Amniotic epithelial cell (primary cell): ENCODE results near the gene ABCA3.
"Not testable (repeated sequence)": the region's sequence is repeated elsewhere in the genome, so short reads cannot be mapped to it uniquely, and the experiment has no call there.

Source experiments
- DNase-seq: peaks from one replicate; pipeline ENCODE4 v3.0.0-alpha.2; 2010; ENCODE audit warnings: low read depth

Gene ABCA3

DNA sequence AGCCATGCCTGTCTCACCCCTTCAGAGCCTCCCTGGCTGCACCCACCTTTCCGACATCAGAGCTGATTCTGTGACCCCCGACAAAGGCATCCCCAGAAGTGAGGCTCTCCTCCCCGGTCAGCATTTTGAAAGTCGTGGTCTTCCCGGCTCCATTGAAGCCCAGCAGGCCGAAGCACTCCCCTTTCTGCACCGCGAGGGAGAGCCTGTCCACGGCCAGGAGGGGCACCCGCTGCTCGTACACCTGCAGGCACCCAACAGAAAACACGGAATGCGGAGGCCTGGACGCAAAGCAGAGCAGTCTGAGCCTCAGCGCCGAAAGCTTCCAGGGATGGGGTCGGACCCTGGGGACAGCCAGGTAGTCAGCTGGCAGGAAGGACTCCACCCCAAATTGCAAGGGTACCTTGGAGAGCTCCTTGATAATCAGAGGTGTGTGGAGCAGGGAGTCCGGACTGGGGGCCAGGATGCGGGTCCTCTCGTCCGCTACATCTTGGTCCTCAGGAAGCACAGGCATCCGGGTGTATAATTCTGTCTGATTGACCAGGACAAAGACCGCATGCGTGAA, 59.5 kb downstream of the ABCA3 start:
- no peak for DNase-seq

DNA sequence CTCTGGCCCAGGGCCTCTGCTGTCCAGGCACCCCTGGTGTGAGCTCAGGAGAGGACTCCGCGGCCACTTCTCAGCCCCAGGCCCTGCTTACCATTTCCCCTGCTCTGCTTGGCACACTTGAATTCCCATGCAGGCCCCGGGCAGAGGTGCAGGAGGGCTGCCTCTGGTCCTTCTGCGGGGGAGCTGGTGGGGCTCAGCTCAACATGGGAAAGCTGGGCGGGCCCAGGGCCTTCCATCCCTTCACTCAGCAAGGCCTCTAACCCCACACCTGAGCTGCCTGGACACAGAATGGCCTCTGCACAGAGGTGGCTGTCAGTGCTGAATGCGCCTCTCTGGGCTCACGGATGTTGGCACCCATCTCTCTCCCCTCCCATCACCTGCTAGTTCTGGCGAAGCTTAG, 60.1 kb downstream of the ABCA3 start:
- no peak for DNase-seq

DNA sequence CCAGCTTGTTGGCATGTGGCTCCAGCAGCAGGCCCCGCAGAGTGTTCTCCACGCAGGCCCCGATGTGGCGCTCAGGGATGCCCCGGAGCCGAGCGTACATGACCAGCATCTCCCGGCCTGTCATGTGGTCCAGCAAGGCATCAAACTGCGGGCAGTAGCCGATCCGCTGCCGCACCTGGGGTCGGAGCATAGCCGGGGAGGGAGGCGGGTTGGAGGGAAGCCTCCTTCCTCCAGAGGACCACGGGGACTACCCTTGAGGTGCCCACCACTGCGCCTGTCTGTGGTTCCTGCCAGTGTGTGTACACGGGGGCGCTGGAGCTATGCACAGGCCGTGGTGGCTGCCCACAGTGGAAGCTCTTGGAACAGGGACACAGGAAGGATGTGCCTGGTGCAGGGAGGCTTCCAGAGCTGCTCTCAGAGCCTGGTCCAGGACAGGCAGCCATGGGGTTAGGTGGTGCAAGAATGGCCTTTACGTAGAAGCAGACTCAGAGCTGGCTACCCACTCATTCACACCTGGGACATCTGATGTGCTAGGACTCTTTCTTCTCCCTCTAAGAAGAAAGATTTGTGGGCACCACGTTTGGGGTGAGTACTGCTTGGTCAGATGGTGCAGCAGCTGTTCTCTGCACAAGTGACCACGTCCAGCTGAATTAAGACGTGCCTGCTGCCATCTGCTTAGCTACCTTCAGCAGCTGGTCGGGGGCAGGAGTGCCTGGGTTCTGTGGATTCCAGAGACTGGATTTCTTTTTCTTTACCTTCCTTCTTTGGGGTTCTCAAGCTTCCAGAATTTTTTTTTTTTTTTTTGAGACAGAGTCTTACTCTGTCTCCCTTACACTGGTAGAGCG, 61.4 kb downstream of the ABCA3 start:
- DNase-seq = no peak

DNA sequence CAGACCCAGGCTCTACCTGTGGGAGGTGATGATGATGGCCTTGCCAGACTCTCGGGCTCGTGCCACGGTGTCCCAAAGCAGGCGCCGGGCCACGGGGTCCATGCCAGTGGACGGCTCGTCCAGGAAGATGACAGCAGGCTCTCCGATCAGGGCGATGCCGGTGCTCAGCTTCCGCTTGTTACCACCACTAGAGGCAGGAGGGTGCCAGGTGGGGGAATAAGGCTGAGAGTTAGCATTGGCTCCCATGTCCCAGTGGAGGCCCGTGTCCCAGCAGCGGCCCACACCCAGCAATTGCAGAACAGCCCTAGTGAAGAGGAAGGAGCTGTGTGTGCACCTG, 62.3 kb downstream of the ABCA3 start:
- no peak for DNase-seq

DNA sequence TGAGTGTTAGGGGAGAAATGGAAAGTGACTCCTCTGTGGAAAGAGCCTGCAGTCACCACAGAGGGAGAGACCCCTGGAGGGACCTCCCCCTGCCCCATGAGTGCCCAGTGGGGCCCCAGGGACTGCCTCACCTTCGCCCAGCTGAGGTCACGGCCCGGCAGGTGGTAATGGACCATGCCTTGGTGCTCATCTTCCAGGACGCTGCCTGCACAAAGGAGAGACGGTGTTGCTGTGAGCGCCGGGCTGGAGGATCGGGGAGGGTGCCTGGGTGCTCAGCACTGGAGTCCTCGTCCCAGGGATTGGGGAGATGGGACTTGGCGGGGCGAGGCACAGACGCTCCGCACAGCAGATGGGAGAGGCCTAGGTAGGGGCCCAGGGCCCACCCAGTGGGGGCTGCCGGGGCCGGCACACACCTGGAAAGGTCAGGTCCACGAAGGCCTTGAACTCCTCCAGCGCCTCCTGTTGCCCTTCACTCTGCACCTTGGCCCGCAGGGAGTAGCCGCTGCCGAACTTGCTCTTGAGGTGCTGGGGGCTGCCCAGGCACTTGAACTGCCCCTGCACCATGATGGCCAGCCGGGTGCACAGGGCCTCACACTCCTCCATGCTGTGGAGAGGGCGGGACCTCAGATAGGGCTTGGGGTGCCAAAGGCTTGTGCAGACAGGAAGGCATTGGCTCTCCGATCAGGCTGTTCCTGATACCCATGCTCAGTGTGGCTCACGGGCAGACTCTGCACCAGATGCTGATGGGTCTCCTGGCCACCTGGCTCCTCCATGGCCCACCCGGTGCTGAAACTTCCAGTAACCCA, 62.9 kb downstream of the ABCA3 start:
- no peak for DNase-seq

DNA sequence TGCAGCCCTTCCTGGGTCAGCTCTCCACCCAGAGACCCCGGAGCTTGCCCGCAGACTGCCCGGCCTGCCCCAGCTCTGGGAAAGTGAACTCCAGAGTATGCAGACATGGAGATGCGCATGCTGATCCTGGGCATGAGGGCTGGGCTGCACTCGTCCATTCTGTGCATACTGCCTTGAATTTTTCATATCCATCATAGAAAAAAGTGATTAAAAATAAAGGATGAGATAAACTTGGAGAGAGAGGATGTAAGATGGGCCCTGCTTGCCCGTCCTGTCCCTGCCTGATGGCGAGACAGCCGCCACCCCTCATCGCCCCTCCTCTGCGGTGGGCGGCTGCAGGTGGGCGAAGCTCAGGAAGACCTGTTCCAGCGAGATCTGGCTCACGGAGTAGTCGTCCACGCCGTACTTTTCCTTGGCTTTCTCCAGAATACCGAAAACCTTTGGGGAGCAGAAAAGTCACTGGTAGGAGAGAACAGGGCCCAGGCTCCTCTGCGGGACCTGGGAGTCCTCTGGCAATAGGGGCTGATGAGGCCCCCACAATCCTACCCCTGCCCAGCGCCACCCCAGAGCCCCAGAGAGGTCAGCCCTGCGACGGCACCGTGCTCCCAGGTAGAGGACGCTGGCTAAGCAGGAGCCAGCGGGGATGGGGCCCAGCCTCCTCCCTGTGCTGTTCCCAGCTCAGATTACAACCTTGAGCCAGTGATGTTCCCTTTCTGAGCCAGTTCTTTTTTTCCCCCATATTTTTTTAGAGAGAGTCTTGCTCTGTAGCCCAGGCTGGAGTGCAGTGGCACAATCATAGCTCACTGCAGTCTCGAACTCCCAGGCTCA, 63.9 kb downstream of the ABCA3 start:
- DNase-seq = no peak

DNA sequence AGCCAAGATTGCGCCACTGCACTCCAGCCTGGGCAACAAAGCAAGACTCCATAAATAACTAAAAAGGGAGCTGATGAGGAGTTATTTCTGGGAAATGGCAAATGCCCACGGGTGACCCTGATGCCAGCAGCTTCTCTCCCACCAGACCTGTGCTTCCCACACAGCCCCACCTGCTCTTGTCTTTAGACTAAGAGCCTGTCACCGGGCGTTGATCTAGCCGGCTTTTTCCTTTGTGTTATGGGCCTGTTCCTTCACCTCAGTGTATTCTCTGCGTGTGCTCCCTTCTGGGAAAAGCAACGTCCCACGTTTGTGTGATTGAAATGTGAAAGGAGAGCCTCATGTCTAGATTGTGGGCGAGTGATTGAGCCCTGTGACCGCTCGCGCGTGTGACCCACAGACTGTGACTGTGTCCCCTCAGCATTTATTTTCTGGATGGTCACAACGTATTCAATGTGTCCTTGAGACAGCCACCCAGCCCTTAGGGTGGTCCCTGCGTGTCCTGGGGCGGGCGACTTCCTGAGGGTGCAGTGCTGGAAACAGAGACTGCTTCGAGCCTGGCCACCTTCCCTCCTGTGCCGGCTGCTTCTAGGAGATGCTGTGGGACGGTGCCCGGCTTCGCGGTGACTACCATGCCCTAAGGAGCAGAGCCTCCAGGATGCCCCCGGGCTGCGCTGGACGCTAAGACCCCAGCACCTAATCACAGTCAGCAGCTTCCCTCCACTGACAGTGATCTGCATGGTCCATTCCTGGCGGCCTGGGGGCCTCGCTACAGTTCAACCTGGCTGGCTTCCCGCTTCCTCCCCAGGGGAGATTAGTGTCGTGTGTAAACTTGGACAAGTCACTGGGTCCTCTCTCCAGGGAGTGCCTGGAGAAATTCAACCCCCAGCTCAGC, 64.8 kb downstream of the ABCA3 start:
- DNase-seq = no peak

DNA sequence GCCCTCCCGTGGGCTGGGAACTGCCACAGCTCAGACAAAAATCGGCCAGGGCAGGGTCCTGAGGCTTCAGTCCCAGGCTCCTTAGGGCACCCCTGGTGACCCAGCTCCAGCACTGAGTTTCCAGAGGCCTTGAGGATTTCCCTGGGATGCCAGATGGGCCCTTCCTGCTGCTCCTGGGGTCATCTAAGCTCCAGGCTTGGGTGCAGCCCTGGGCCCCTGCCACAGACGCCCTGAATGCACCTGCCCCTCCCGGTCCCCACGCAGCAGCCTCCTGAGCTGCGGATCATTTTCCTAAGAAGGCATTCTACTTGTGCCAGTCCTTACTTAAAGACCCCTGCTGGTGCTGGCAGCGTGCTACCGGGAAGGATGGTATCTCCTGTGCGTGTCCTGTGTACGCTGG, 66.6 kb downstream of the ABCA3 start:
- no peak for DNase-seq

DNA sequence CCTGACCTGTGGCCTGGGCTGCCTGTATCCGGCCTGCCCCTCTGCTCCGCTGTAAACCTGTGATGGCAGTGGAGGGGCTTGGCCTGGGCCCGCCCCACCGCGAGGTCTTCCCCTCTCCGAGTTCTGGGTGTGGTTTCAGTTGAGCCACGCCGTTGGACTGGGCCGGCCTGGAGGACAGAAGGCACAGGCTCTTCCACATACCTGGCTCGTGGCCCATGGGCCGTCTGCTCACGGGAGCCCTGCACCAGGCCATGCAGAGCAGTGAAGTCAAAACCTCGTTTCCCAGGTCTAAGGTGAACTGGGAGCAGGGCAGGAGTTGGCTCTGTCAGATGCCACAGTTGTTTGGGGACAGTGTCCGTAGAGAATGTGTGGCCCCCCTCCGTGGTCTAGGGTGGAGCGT, 67.0 kb downstream of the ABCA3 start:
- DNase-seq = no peak

DNA sequence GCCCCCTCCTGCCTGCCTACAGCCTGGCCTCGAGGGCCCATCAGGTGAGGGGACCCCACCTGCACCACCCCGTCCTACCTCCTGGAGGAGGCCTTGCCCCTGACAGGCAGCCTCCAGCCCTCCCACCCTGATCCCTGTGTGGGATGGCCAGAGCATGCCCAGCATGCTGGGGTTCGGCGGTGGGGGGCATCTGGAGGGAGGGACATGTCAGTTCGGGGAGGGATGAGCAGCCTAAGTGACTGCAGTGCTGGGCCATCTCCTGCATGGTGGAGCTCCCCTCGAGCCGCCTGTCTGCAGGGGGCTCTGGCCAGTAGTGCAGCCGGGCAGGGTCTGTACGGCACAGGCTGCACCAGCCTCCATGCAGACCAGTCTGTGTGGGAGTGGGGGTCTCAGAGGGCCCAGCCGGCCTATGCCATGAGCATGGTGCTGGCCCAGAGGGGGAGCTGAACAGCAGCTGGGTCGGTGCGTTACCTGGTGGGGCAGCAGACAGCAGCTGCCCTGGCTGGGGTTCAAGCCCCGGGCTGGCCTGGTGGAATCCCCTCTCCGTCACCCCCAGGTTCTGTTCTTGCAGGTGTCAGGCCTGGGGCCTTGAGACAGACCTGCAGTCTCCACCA, 68.6 kb downstream of the ABCA3 start:
- DNase-seq = no peak

DNA sequence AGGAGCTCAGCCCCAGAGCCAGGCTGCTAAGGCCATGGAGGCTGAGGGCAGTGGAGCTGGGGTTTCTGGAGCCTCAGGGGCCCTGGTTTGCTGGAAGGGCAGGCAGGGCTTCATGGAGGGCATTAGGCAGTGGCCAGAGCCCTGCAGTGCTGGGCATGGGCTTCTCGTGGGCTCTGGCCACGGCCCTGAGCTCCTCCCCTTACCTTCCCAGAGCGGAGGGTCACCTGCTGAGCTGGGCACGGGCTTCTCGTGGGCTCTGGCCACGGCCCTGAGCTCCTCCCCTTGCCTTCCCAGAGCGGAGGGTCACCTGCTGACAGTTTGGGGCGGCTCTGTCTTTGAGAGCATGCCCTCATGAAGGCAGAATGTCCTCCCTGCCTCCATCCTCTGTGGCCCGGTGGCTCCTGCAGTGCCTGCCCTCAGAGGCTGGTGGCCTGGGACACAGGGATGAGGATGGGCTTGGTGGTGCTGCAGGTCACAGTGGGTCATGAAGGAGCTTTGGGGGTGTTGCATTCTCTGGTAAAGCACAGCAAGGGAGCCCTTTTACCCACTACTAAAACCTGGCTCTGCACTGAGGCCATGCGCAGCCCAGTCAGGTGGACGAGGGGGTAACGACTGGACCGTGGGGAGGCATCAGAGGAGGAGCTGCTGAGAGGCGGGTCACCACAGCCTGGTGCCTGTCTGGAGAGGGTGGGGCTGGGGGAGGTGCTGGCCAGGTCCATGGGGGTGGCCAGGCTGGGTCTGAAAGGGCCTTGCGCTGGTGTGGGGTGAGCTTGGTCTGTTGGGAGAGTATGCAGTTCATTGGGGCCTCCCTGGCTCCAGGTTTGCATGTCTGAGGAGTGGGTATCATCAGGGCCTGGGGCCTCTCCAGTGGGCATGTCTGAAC, 69.7 kb downstream of the ABCA3 start:
- DNase-seq = no peak

DNA sequence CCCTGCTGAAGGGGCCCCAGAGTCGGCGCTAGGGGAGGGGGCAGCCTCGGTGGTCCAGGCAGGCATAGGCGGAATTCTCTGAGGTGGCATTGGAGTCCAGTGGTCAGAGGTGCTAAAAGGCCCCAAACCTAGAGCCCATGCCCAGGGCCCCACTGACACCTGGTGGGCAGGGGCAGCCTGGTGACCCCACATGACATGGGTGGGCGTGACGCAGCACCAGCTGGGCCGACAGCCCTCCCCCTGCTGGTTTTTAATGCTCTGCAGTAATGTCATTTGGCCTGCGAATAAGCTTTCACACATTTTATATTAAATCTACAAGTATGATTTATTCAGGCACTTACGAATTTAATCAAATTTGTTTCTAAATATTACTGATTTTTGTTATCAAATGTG, 70.5 kb downstream of the ABCA3 start:
- DNase-seq = no peak

DNA sequence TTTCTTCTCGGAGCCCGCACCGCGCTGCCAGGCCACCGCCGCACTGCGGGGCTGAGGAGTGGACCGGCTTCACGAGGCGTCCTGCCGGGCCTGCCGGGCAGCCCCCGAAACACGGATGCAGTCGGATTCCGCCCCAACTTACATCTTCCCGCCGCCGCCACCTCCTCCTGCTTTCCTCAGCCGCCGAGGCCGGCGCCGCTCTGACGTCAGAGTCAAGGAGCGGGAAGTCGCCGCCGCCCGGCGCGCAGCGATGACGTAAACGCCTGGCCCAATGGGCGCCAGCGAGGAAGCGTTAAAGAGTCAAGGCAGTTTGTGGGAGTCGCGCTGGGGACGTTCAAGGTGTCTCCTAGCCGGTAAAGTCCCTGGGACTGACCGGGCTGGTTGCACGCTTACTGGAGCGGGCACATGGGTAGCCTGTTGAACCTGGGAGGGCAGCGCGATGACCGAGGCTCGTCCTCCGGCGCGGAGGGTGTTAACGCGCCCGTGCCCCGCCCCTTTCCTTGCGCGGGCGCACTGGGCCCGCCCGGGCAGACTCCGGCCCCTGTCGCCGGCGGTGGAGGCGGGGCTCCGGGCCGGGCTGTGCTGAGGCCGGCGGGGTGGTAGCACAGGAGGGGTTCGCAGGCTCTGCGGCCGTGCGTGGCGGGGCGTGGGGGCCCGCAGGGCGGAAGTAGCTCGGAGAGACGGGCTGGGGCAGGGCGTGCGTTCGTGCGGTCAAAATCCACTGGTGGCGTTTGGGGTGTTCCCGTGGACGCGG, 72.4 kb downstream of the ABCA3 start, which contains the start of gene RNPS1:
TSS of gene RNPS1 (minus strand) at position 214 of the 754 bp plus-strand sequence. CDS start 3,483 bp downstream, outside the sequence.
- peak; percentile 90 for DNase-seq

DNA sequence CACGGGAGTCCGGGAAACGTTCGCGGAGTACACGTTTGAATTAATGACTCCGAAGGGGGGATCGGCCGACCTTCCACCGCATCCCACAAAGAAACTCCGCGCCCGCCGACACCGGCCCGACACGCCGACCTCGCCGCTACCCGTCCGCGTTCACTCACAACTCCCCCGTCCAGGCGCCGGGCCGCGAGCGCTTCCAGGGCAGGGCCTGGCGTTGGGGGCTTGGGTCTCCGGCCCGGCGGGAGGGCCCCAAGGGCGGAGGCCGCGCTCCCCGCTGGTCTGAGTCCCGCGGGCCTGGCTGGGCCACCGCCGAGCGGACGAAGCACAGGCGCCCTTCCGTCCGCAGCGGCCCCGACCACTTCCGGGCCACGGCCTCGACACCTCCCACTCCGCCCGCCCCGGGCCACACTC, 73.0 kb downstream of the ABCA3 start:
- DNase-seq = not testable (repeated sequence)

DNA sequence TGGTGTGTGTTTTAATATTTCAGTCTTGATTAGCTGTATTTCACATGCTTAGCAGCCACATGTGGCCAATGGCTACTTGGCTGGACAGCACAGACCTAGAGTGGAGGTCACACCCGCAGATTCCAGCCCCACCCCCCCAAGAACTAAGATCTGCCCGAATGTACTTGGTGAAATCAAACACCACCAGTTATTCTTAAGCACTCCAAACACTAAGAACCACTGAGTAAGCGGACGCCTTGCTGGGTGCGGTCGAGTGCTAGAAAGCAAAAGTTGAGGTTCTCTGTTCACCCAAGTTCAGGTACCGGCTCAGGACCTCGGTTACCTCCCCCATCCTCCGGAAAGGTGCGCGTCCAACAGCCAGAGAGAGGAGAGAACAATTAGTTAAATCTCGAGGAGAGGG, 73.6 kb downstream of the ABCA3 start:
- peak; percentile 18 for DNase-seq

DNA sequence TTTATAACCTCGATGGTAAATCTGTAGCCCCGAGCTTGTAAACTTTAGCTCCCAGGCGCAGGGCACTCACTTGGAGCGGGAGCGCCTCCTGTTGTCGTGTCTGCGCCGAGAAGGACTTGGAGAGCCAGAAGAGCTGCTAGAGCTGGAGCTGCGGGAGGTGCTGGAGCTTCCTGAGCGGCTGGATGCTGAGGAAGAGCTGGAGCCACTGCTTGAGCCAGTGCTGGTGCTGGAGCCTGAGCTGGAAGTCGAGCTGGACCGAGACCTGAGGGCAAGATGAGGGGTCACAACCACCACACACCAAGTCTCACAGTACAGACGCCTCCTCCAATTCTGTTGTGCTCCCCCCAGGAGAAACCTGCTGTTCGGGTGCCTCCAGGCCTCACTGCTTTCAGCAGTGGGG, 77.5 kb downstream of the ABCA3 start:
- DNase-seq = not testable (repeated sequence)

DNA sequence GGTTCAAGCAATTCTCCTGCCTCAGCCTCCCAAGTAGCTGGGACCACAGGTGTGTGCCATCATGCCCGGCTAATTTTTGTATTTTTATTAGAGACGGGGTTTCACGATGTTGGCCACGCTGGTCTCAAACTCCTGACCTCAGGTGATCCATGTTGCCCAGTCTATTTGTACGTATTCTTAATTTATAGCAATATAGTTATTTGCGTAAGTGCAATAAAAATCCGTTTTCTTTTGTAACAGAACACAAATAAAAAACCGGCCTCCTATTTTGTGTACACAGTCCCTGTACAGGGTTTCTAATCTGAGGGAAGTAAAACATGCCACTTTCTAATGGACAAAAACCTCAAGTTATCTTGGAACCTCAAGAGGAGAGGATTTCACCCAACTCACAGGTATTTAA, 80.3 kb downstream of the ABCA3 start:
- DNase-seq = no peak

DNA sequence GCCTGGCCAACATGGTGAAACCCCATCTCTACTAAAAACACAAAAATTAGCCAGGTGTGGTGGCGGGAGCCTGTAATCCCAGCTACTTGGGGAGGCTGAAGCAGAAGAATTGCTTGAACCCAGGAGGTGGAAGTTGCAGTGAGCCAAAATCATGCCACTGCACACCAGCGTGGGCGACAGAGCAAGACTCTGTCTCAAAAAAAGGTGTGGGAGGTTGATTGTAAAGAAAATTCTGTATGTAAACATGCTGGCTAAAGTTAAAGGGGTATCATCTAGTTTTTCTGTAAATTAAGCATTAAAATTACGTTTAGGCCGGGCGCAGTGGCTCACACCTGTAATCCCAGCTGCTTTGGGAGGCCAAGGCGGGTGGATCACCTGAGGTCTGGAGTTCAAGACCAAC, 82.0 kb downstream of the ABCA3 start:
- DNase-seq = not testable (repeated sequence)

DNA sequence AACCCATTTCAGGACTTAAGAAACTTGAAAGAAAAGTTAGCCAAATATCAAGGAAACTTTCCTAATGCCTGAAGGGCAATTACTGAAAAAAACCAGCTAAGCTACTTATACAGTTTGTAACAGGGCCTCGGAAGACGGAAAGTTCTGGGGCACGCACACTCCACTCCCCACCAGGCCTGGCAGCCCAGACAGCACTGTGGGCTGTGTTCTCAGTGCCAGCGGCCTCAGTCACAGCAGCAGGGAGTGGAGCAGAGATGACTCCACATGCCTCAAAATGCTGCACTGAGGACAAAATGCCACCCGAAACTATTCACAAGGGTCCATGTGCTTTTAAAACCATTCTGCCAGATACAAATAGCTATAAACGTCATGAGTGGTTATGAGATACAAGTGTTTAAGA, 82.8 kb downstream of the ABCA3 start:
- DNase-seq = no peak
